Progenitor cell of endocrine pancreas (in vitro differentiated cells): Measurements from ENCODE around the gene P2RX7. TPM values are rescaled to one million over a fixed set of nuclear protein-coding genes. Genes with fewer than 3 reads are reported as not detected.
"Not testable (repeated sequence)": the region's sequence is repeated elsewhere in the genome, so short reads cannot be mapped to it uniquely, and the experiment has no call there.

ENCODE experiments used
- DNase-seq: peaks from one replicate; pipeline ENCODE4 v3.0.0; 2021; ENCODE audit warnings: low spot score; ENCODE audit not compliant: unreplicated experiment
- H3K27ac Mint-ChIP-seq: 2 replicates; pipeline ENCODE4 v1.8.0; 2021; ENCODE audit warnings: mild to moderate bottlenecking, moderate library complexity, mixed read lengths
- H3K27me3 Mint-ChIP-seq: 2 replicates; pipeline ENCODE4 v1.8.0; 2021; ENCODE audit warnings: mixed read lengths
- H3K36me3 Mint-ChIP-seq: 2 replicates; pipeline ENCODE4 v1.8.0; 2022; ENCODE audit warnings: mixed read lengths; ENCODE audit not compliant: insufficient read depth
- H3K4me1 Mint-ChIP-seq: 2 replicates; pipeline ENCODE4 v1.8.0; 2021; ENCODE audit warnings: low read depth, mixed read lengths
- H3K4me3 Mint-ChIP-seq: 2 replicates; pipeline ENCODE4 v1.8.0; 2021; ENCODE audit warnings: low read depth, mild to moderate bottlenecking, moderate library complexity, mixed read lengths
- H3K9me3 Mint-ChIP-seq: 2 replicates; pipeline ENCODE4 v1.8.0; 2021; ENCODE audit warnings: low read depth, mixed read lengths
- total RNA-seq: library from RNA; stranded (reverse); gene quantifications from 2 replicates; pipeline ENCODE4 v1.2.1, GENCODE V29; 2021
- TF ChIP-seq, protein P1 (sequence below): fragments of 200-600 bp; sonication (generic); IDR thresholded peaks from one replicate; pipeline ENCODE4 v1.5.0; 2021; ENCODE audit warnings: antibody characterized with exemption, mild to moderate bottlenecking; ENCODE audit not compliant: unreplicated experiment

The P2RX7 gene
- total RNA-seq, 1 donor from 2014 or later: not detected

DNA sequence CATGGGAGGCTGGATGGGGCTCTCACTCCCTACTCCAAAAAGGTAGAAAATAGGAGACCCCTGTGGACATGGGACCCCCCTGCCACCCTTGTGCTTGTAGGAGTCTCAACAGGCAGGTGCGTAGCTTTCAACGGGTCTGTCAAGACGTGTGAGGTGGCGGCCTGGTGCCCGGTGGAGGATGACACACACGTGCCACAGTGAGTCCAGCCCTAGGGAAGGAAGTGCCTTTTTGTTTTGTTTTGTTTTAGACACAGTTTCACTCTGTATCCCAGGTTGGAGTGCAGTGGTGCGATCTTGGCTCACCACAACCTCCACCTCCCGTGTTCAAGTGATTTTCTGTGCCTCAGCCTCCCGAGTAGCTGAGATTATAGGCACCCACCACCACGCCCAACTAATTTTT, 90.2 kb downstream of the P2RX7 start:
- Mint-ChIP-seq H3K36me3 (peaks cover 21% of the 10 kb centered on the region), H3K4me1 (peaks cover 14% of the 10 kb centered on the region), H3K4me3 (no peak overlapping the region), H3K9me3 (no peaks in the 10 kb centered on the region), H3K27ac (no peak overlapping the region), H3K27me3 (no peaks in the 10 kb centered on the region)
- TF ChIP-seq, protein P1, sequence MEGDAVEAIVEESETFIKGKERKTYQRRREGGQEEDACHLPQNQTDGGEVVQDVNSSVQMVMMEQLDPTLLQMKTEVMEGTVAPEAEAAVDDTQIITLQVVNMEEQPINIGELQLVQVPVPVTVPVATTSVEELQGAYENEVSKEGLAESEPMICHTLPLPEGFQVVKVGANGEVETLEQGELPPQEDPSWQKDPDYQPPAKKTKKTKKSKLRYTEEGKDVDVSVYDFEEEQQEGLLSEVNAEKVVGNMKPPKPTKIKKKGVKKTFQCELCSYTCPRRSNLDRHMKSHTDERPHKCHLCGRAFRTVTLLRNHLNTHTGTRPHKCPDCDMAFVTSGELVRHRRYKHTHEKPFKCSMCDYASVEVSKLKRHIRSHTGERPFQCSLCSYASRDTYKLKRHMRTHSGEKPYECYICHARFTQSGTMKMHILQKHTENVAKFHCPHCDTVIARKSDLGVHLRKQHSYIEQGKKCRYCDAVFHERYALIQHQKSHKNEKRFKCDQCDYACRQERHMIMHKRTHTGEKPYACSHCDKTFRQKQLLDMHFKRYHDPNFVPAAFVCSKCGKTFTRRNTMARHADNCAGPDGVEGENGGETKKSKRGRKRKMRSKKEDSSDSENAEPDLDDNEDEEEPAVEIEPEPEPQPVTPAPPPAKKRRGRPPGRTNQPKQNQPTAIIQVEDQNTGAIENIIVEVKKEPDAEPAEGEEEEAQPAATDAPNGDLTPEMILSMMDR: no peak
- DNase-seq: no peak

DNA sequence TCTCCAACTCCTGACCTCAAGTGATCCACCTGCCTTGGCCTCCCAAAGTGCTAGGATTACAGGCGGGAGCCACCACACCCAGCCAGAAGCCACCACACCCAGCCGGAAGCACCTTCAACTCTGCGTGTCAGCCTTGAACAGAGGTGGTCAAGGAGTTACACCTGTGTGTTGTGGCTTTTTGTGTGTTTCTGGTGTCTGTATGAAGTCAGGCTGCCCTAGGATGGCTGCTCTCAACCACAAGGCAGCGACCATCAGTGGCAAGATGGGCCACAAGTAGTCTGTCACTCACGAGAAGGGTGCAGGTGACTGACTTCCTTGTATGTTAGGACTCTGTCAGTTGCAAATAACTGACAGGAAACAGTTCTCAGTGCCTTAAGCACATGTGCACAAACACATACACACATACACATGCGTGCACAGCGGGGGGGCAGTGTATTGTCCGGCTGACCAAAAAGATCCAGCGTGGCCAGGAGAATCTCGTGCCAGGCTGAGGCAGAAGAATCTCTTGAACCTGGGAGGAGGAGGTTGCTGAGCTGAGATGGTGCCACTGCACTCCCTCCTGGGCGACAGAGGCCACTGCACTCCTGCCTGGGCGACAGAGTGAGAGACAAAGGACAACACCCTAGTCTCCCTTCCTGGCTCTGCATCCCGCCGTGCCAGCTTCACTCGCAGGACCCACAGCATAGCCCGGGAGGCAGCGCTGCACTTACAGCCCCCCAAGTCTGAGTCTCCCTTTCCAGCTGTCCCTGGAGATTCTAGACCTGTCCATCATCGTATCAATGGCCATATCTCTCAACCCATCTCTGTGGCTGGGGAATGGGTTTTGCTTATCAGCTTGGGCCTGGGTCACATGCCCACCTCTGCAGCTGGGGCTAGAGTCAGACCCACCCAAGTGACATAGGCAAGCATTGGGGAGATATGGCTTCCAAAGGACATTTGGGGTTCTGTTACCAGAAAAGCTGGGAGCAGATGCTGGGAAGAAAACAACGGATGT, 90.9 kb downstream of the P2RX7 start:
- H3K4me1 Mint-ChIP-seq: peaks cover 12% of the 10 kb centered on the region
- H3K9me3 Mint-ChIP-seq: no peaks in the 10 kb centered on the region
- no peak for DNase-seq
- H3K36me3 Mint-ChIP-seq: peaks cover 20% of the 10 kb centered on the region
- TF ChIP-seq, protein P1: no peak
- no peak overlapping the region for H3K27ac Mint-ChIP-seq
- no peaks in the 10 kb centered on the region for H3K27me3 Mint-ChIP-seq
- no peak overlapping the region for H3K4me3 Mint-ChIP-seq

DNA sequence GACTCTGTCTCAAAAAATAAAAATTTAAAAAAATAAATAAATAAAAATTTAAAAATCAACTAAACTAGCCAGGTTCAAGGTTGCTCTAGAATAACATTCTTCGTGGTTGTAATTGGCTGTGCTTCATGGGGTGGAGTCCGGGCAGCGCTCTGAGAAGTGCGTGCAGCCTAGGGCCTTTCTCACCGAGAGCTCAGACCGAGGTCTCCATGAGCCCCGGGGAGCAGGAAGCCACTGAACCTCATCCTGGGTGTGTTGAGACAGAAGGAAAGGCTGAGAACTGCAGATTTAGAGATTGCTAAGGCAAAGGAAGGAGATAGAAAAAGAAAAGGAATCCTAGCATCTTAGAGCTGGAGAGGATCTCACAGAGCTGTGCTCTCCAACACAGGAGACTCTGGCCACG, 91.9 kb downstream of the P2RX7 start:
- Mint-ChIP-seq H3K27ac (peak overlapping the region; percentile 26), H3K27me3 (no peaks in the 10 kb centered on the region)

DNA sequence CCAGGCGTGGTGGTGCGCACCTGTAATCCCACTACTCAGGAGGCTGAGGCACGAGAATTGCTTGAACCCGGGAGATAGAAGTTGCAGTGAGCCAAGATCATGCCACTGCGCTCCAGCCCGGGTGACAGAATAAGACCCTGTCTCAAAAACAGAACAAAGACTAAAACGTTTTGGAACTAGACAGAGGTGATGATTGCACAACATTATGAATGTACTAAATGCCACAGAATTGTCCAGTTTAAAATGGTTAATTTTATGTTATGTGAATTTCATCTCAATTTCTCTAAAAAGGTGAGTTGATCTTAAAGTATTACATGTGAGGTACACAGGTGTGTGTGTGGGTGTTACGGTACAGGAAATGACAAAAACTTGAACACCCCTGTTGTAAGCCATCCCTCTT, 93.7 kb downstream of the P2RX7 start:
- H3K27ac Mint-ChIP-seq: peak overlapping the region; percentile 99
- no peak overlapping the region for H3K4me3 Mint-ChIP-seq

More for the DNA sequence above, 91.9 kb downstream of the P2RX7 start:
- no peak overlapping the region for H3K4me3 Mint-ChIP-seq
- no peak for DNase-seq
- no peaks in the 10 kb centered on the region for H3K9me3 Mint-ChIP-seq
- TF ChIP-seq, protein P1: no peak
- H3K36me3 Mint-ChIP-seq: peaks cover 18% of the 10 kb centered on the region
- H3K4me1 Mint-ChIP-seq: peaks cover 12% of the 10 kb centered on the region

DNA sequence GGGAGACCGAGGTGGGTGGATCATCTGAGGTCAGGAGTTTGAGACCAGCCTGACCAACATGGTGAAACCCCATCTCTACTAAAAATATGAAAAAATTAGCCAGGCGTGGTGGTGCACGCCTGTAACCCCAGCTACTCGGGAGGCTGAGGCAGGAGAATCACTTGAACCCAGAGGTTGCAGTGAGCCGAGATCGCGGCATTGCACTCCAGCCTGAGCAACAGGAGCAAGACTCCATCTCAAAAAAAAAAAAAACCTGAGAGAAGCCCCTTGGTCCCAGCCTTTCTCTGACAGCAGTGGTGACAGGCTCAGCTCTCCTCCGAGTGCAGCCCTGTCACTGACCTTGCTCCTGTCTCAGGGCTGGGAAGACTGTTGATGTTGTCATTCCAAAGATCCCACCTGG, 94.2 kb downstream of the P2RX7 start:
- peak overlapping the region; percentile 99 for H3K27ac Mint-ChIP-seq
- H3K4me3 Mint-ChIP-seq, DNase-seq, H3K9me3 Mint-ChIP-seq, H3K27me3 Mint-ChIP-seq: not testable (repeated sequence)
- H3K4me1 Mint-ChIP-seq: peaks cover 14% of the 10 kb centered on the region
- H3K36me3 Mint-ChIP-seq: peaks cover 15% of the 10 kb centered on the region

More for the DNA sequence above, 93.7 kb downstream of the P2RX7 start:
- DNase-seq: no peak
- TF ChIP-seq, protein P1: no peak
- no peaks in the 10 kb centered on the region for H3K9me3 Mint-ChIP-seq
- peaks cover 14% of the 10 kb centered on the region for H3K4me1 Mint-ChIP-seq
- peaks cover 17% of the 10 kb centered on the region for H3K36me3 Mint-ChIP-seq
- H3K27me3 Mint-ChIP-seq: no peaks in the 10 kb centered on the region

DNA sequence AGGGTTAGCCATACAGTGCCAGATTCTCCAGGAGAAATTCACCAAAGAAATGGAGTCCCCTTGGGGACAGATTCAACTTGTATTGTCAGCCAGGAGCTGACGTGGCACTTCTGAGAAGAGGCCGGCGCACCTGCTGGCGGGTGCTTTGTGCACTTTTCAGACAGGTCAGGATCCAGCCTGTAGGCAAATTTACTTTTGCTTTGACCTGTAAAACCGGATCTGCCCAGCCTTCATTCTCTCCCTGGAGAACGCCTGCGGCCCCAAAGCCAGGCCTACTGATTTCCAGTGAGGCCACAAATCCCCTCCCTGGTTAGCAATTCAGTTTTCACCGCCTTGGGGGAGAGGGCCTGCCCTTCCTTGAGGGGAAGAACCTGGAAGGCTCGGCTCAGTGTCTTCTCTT, 94.6 kb downstream of the P2RX7 start:
- Mint-ChIP-seq H3K27ac (peak overlapping the region; percentile 99), H3K36me3 (peaks cover 14% of the 10 kb centered on the region), H3K27me3 (no peaks in the 10 kb centered on the region), H3K4me1 (peaks cover 14% of the 10 kb centered on the region), H3K9me3 (no peaks in the 10 kb centered on the region), H3K4me3 (peak overlapping the region; percentile 38)
- TF ChIP-seq, protein P1: peak; percentile 12
- DNase-seq: peak; percentile 53
